NCI-H1417 (cell line): Measurements from ENCODE around the gene C4BPA.

ENCODE experiments used
- DNase-seq, 3 experiments: peaks; one replicate each; lab custom pipeline; 2025; lab: John Stamatoyannopoulos, UW

The C4BPA gene

DNA sequence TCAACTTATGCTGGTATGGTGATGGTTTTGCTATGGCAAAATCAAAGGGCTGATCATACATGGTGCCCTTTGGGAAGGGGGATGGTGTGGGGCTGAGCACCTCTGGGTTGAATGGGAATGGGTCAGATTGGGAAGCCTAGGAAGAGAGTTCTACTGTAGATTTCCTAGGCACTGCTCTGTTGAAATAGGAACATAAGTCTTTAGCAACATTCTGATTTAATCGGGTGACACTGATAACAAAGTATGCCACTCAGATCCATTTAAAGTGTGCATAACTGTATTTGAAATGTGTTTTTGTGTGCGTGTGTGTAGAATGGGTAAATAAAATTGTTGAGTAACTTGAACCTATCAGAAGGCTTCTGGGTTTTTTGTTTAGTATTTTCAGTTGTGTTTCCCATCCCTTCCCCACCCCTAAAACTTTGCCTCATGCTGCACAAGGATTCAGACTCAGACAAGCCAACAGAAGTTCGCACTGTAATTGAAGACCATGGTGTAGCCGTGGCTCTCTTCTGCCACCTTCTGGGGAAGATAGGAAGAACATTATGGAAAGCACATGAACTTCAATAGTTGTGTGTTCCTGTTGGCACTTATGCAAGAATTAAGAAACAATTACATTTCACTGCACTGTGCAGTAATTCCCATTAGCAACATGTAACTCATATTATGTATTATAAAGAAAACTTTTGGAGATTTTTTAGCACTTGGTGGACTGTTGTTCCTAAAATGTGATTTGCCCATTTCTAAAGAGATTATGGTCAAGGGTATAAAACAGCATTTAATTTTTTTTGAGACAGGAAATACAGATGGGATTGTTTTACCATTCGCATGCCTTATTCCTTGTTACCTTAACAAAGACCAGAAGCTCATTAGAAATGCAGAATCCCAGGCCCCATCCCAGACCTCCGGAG, 26.3 kb upstream of the C4BPA start:
- peak; percentile 62 to 94 (median 86) for DNase-seq

DNA sequence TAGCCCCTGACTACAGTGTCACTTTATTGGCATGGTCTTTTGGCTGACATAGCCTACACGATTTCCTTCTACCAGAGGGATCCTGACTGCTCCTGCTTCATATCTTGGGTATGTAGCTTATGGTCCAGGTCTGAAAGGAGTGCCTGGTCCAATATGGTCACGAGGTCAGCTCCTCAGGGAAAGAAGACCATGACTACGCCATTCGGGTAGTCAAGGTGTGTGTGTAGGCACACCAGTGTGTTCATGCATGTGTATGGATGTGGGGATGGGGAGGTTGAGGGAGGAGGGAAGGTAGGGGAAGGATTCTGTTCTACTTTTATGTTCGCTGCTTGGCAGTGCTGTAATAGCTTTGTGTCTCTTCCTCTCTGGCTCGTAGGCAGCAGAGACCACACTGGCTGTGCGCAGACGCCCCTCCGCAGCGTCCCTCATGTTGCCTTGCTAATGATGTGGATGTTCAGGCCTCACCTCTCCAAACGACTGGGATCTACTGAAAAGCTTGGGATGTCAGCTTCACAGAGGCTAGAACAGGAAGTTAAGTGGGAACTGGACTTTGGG, 25.4 kb upstream of the C4BPA start:
- DNase-seq, result no peak

DNA sequence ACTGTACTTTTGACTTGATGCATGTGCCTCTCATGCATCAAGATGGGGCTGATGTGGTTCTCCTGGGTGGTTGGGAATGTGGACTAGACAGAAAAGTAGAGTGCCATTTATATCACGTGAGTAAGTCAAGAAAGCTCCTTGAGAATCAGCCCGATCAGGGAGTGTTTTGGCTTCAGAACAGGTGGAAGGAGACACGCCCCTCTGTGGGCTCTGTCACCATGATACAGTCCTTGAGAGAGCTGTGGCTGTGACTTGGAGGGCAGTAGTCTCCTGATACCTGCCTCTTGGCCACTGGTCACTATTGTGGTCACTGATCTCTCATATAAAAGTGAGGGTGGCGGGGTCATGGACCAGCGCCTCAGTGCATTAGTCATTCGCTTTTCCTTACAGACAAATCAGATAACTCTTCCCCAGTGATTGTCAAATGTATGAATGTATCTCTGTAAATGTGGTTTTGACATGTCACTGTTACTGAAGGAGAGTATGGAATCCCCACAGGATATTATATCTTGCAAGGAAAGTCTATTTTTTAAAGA, 24.3 kb upstream of the C4BPA start:
- no peak for DNase-seq

DNA sequence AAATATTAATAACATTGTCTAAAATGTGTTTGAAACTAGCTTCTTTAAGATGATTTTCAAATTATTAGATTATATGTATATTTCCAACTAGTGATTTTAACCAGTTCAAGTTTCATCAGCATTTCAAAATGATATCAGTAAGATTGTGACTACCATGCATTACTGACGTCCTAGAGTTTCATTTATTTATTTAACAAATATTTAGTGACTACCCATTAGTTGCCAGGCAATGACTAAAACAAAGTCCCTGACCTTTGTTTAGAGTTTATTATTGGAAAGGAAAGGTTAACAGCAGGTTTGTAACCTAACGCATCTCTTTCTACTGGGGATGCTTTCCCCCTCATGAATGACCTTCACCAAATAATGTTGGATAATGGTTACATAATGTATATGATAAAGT, 22.9 kb upstream of the C4BPA start:
- no peak for DNase-seq

DNA sequence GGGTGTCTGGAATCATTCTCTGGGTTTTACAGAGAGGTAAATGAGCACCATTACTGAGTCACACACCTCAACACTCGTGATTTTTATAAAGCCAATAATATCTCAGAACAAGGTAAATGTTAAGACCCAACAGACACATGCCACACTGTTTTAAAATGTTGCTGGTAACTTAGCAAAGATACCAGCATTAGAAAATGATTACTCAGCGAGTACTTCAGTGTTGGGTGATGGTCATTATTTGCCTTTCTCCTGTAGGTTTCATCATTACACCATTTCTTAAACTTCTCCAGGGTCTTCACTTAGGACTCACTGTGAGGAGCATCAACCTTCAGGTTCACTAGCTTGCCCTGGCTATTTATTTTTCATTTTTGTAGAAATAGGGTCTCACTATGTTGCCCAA, 22.2 kb upstream of the C4BPA start:
- no peak for DNase-seq

DNA sequence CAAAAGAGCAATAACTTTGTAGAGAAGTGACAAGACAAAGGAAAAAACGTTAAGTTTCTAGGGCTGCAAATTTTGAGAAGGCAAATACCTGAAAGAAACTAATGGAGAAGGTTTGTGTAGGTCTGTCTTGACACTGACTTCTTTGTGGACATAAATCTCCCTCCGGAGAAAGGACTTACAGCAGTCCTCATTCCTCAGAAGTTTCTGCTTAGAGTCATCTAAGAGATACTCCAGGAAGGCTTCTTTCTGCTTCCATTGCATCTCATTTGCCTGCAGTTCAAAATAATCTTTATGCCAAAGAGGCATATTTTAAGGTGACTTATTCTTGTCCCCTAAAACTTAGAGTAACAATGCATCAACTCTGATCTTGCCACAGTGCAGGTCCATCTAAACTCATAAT, 19.8 kb upstream of the C4BPA start:
- DNase-seq, result no peak

DNA sequence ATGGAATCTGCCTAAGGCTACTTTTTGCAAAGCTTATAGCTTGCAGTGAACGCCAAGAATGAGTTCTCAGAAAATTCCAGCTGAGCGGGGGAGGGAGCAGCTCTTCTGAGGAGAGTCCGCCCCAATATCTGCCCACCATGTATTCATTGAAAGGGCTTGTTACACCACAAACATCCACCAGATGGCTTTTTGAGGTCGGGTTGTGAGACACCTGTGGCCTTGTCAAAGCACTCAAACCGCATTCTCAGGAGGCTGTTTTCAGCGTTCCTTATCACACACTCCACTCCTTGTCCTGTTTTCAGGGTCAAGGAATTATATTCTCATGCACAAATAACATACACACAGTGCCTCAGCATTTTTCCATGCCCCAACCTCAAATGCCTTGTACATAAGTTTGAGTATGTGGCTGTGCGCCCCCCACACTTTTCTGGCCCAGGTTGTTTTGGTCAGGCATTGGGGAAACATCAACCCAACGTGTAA, 19.3 kb upstream of the C4BPA start:
- DNase-seq, result peak; percentile 57 to 84 (median 82)

DNA sequence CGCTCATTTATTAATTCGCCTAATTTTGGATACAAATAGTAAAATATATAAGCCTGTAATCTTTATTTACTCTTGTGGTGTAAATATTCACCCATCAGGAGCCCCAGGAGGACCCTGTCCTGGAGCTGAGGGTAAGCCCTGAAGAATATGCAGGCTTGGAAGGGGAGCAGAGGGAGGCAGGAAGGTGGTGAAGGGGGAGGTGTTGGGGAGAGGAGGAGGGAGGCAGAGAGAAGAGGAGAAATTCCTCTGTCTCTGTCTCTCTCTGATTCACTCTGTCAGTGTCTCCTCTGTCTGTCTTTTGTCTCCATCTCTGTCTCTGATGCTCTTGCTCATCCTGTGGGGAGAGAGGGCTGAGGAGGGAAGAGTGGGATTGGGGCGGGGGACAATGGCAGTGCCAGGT, 18.1 kb upstream of the C4BPA start:
- no peak for DNase-seq

DNA sequence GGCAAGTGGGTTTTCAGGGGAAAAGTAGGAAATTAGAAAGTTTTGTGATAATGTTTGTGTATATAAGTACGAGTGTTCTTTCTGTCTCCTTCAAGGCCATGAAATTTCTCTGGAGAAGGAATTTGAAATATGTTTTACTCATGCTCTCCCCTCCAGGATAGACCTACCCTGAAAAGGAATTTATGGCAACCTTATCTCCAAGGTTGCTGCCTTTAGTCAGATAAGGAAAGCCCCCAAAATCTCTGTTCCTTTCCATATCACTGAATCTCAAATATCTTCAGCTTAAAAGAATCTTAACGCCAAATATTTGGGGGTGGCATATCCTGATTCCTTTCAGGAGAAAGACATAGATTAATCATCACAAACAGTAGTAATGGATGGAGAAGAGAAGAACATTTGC, 15.9 kb upstream of the C4BPA start:
- no peak for DNase-seq

DNA sequence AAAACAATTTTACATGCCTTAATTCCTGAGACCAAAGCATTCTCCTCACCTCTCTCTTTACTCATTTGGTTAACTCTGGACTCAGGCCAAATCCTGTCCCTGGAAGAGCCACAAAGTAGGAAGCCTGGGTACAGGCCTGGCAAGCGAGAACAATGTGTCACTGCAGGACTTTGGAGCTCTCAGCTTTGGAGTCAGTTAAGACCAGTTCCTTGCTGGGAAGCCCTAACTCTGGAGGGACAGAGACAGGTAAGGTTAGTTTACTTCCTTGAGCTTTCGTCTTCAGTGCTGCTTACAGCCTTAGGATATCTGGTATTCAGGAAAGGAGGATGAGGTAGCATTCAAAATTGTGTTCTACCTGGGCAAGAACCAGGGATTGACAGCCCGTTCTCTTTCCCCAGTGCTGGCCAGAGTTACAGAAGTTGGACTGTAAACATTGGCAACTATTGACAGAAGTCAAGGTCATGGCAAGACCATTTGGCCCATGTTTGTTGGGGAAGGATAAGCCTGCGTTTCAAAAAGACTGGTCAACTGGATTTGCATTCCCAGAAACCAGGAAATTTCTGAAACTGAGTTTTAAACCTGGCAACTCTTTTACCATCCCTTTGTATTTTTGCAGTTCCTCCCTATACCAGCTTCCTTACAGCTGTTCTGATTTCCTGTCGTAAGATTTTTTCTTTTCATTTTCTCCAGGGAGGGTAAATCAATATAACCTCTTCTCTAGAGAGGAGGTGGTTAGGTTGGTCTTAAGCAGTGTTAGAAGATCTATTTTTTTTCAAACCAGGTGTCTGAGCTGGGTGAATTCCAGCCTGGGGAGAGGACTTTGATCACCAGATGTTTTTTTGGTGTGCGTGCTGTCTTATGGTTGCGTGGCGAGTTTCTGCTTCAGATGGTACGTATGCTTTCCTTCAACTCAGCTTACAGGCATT, 15.1 kb upstream of the C4BPA start, which contains the start of gene C4BPB:
Gene C4BPB, plus strand, starts transcription at position 160 of the 926 bp plus-strand sequence. Its CDS starts 672 bp downstream, at position 832.
- no peak for DNase-seq

DNA sequence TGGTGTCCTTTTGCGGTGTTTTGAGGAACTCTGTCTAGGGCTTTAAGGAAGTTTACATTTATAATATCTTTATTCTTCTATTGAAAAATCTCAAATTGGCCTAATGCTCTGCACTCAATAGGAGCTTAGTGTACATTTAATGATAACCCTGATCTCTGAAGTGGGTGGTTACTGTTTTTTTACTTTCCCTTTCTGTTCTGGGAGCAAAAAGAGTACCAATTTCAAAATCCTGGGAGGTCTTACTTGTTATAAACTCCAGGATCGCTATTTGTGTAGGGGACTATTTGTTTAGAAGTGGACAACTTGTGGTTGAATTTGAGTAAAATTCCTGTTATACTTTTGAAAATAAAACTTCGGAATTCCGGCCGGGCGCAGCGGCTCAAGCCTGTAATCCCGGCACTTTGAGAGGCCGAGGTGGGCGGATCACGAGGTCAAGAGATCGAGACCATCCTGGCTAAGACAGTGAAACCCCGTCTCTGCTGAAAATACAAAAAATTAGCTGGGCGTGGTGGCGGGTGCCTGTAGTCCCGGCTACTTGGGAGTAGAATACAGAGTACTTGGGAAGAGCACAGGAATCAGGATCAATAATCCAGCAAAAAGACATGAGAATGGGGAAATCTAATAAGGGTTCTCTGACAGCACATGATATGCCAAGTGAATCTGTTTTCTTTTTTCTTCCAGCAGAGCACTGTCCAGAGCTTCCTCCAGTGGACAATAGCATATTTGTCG, 14.2 kb upstream of the C4BPA start:
- DNase-seq, result no peak

DNA sequence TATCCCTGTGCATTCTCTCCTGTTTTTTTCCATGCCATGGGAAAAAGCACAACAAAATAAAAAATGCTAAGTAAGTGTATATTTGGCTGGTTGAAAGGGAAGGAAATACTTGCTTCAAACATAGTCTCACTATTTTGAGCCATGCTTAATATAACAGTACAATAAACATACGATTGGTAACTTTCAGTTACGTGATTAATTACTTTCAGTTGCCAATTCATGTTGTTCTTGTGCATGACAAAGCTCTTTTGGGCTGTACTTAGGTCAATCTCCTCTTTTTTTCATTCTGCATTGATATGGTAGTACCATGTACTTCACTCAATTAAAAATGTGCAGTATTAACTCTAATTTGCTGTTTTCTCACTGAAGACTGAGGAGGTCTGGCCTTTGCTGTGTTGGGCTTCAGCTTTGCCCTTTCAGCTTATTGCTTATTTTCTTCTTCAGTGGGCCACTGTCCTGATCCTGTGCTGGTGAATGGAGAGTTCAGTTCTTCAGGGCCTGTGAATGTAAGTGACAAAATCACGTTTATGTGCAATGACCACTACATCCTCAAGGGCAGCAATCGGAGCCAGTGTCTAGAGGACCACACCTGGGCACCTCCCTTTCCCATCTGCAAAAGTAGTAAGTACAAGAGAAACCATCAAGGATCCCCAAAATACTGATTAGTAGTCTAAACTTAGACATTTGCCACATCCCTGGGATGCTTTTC, 12.7 kb upstream of the C4BPA start:
- DNase-seq, result no peak

DNA sequence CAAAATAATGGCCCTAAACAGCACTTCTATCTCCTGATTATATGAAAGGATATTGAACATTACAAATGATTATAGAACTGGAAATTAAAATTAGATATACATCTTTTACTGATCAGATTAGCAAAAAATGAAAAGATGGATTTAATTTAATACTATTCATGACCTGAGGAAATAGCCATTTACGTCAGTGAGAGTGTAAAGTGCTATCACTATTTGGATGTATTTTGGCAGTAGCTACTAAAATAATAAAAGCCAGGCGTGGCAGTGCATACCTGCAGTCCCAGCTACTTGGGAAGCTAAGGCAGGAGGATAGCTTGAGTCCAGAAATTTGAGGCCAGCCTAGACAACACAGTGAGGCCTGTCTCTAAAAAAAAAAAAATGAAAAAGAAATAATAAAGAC, 10.1 kb upstream of the C4BPA start:
- DNase-seq, result no peak

DNA sequence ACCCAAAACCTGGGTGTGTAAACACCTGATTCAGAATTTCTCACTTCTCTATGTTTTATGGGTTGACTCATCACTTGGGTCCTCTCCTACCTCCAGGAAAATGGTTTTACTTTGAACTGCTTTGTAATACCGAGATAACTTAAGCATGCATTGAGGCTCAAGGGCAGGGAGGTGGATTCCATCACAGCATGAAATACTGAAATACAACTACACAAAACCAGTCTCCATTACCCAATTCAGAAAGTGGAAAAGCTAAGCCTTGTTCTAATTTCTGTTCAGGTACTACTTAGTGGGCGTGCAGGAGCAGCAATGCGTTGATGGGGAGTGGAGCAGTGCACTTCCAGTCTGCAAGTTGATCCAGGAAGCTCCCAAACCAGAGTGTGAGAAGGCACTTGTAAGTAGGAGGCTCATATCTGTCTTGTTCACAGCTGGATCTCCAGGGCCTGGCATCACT, 6.1 kb upstream of the C4BPA start:
- DNase-seq, result no peak

DNA sequence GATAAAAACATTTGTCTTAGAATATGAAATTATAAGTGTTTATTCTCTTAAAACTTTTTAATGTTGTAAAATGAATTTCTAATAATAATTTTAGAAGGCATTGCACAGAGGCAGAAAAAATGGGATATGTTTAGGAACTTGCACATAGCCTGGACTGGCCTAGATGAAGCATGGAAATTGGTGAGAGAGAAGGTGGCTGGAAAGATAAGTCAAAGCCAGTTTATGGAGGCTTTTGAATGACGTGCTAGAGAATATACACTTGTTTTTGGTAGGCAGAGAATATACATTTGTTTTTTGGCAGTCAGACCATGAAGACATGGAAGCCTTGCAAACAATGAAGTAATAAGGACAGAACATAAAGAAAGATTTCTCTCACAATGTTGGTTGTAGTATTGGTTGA, 2.3 kb upstream of the C4BPA start:
- DNase-seq, result no peak

DNA sequence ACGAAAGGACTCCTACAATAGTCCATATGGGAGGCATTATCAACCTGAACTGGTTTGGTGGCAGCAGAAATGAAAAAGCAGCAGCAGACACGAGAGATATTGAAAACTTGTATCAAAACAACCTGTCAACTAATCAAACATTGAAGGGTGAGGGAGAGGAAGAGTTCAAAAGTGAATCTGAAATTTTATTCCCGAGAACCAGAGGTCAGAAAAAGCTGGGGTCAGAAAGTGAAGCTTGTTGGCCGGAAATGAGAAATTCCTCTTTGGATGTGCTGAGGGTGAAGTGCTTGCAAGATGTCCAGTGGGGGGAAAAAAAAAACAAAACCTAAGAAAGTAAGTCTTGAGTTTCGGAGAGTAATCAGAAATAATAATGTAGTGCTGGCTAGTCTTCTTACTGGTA, 1.9 kb upstream of the C4BPA start:
- no peak for DNase-seq

DNA sequence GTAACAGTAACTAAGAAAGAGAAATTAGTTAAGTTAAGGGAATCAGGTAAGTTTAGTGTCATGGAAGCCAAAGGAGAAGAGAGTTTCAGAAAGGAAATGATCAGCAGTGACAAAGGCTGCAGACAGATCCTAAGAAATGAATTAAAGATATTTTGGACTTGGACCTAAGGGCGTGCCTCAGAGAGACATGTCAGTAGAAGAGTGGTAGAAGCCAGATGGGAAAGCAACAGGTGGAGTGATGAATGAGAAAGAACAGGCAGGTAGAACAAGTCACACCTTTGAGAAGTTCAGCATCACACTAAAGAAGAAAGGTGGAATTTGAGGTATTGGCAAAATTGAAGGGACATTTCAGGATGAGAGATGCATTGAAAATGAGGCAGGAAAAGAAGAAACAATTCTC, 1.4 kb upstream of the C4BPA start:
- DNase-seq, result no peak

DNA sequence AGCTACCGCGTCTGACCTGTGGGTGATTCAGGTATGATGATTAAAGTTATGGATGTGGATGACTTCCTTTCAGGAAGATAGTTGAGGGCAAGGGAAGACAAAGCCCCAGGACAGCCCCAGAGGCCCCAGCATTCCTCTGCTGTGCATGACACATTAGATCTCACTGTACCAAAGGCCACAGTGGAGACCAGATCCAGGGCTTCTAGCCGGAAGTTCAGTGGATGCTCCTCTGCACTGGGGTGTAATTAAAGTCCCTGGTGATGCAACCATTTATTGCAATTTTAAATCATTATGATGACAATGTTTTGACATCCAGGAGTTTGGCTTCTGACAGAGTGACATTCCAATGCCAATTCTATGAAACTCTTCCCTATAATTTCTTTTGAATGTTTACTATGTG, 5.0 kb downstream of the C4BPA start:
- DNase-seq, result no peak

DNA sequence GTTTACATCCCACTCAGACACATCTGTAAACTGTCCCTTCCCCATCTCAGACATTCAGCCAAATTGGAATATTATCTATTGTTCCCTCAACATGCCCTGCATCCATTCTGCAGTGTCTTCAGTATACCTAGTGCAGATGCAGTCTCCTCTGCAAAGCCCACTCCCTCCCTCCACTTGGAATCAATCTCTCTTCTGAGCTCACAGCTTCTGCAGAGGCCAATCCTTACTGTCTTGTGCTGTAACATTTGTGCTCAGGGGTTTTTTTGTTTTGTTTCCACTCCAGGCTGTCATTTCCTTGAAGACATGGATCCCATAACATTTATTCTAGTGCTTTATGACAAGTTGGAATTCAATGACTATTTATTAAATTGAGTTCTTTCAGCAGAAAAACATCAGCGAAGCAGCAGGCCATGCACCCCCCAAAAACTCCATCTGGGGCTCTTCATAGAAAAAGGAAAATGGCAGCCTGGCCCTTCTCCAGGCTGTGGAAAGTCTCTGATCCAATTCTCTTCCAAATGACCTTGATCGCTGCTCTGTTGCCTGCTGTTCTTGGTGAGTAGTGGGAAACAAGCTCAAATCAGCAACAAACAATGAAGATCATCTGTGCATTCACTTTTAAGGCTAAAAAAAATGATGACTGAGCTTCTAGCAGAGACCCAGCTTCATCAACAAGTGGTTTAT, 8.7 kb downstream of the C4BPA start:
- DNase-seq, result no peak

DNA sequence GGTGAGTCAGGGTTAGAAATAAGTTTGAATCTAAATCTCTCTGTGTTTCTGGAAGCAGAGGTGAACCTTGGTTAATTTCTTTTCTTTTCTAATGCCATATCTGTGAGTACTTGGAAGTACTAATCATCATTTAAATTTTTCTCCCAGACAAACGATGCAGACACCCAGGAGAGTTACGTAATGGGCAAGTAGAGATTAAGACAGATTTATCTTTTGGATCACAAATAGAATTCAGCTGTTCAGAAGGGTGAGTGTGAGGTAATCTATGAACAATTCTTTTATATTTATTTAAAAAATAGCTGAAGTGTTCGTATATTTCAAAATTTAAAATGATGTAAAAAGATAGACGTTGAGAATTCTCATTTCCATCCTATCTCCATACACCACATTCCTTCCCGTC, 11.2 kb downstream of the C4BPA start:
- no peak for DNase-seq
